GM03348 (cell line): ENCODE results near the gene SLC25A23.
"Not testable (repeated sequence)": the region's sequence is repeated elsewhere in the genome, so short reads cannot be mapped to it uniquely, and the experiment has no call there.

Experiments used
- DNase-seq: peaks from one replicate; pipeline ENCODE4 v3.0.0; 2012; ENCODE audit warnings: low spot score

SLC25A23 gene

DNA sequence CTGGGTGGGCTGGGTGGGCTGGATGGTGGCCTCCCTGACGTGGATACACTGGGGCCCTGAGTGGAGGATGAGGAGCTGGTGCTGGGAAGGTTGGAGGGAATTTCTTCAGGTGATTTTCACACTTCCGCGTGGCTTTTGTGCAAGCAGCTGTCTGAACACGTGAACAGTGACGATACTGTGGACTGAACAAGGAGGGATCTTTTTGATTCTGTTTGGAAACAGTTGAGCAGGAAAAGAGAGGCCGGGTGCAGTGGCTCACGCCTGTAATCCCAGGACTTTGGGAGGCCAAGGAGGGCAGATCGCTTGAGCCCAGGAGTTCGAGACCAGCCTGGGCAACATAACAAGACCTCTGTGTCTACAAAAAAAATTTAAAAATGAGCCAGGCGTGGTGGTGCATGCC is 57.5 kb downstream of the SLC25A23 start:
- no peak for DNase-seq

- not testable (repeated sequence) for DNase-seq
Measured at GRCh38 chr19:6400062-6400944, 59.3 kb downstream of the SLC25A23 start.

GRCh38 chr19:6396305-6396704 is 63.3 kb downstream of the SLC25A23 start:
- no peak for DNase-seq

GRCh38 chr19:6394831-6395230 is 64.8 kb downstream of the SLC25A23 start:
- DNase-seq = no peak

DNA sequence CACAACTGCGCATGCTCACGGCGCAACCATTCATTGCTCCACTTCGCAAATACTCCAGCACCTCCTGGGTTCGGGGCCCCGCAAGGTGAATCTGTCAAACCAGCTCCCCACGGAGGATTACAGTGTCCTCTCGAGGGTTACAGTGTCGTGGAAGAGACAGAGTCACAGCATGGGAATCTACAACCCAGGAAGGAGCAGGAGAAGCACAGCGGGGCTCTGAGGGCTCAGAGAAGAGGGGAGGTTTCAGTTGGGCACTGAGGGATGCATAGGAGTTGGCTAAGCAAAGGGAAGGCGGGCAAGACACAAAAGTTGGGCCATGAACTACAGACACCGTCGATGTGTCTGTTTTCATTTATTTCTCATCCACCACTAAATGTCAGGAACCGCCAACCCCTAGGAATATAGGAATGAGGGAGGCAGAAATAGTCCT is 65.6 kb downstream of the SLC25A23 start:
- no peak for DNase-seq

DNA sequence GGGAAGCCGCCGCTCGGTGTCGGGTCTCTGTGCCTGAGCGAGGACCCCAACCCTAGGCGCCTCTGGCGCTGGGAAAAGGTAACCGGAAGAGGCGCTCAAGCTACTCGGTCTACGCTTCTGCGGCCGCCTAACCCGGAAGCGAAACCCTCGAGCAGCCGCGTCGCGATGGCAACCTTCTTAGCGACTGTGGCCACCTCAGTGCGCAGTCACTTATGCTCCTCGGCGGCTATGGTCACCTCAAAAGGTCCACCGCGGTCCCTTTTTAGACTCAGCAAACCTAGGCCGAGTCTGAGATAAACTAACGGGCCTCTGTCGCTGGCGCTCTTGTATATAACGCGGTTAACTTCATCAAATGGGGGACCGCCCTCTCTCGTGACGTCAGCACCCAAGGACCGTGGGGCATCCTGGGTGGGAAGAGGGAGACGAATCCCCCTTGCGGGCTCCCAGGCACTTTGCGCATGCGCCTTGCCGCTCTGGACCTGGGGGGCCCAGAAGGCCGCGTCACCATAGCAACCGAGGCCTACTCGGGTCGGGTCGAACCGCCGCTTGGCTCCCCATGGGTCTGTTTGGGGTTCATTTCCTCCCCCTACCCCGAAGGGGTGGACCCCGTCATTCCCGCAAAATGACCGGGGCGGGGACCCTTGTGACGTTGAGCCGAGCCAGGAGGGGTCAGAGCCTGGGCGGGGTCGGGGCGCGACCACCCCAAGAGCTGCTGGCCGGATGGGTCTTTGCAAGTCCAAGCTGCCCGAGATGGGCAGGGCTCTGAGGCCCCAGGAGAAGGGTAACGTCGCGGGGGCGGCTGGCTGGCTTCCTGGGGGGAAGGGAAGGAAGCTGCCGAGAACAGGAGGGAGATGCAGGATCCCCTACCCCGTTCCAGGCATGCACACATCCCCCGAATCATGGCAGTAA is 66.3 kb downstream of the SLC25A23 start, which contains the start of gene GTF2F1:
GTF2F1 (minus strand) TSS at position 91 of the 909 bp plus-strand sequence. CDS start 169 bp downstream, outside the sequence.
- peak; percentile 100 for DNase-seq

DNA sequence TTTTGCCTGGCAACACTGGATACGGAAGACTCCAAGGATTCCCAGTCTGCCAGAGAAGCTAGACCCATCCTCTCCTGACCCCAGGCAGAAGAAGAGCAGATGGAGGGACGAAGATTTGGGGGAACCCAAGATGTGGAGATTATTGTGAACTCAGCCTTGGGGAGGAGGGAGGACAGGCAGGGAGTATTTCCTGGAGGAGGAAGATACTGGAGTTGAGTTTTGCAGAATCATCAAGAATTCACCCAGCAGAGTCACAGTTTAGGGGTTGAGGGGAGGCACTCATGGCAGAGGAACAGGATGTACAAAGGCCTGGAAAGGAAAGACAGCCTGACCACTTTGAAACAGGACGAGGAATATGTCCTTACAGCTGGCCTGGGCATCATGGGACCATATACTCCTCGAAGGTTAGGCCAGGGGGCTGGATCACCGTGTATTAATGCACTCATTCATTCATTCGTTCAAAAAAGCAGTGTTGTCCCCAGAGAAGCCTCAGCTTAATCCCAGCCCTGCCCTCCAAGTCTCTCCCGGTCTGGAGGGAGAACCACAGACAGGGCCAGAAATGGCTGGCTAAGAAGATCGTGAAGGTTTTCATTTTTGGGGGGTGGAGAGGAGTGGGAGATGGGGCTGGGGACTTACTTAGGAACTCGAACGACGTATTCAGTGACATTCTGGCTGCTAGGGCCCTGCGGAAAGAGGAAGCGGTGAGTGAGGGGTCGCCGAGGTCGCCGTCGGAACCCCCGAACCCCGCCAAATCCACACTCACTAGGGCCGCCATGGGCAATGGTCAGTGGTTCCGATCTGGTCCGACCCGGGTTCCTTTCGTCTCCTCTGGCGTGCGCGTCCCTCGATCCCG is 67.1 kb downstream of the SLC25A23 start:
- DNase-seq = no peak
